B cell (primary cell): Measurements from ENCODE around the gene CAT.

Experiments used
- CTCF ChIP-seq: fragments of 200-600 bp; IDR thresholded peaks from one replicate; pipeline ENCODE4 v1.8.0; 2022; ENCODE audit warnings: antibody characterized with exemption, mild to moderate bottlenecking
- EZH2 ChIP-seq: IDR thresholded peaks from 2 replicates; pipeline ENCODE4 v1.6.1; 2012; ENCODE audit warnings: borderline replicate concordance, low read depth, mild to moderate bottlenecking, moderate library complexity, low read length; ENCODE audit not compliant: insufficient read depth, poor library complexity, severe bottlenecking

- TF ChIP-seq CTCF = no peak
- no peak for TF ChIP-seq EZH2
Observed at GRCh38 chr11:34411791-34412190, 26.9 kb upstream of the CAT start.
